NCI-H1105 treated with DMSO at 0.1 percent for 48 hours (cell line): Measurements from ENCODE around the gene TMEM94.
"Not testable (repeated sequence)": the region's sequence is repeated elsewhere in the genome, so short reads cannot be mapped to it uniquely, and the experiment has no call there.

ENCODE experiments used
- DNase-seq: peaks from one replicate; lab custom pipeline; 2025; lab: John Stamatoyannopoulos, UW

TMEM94 gene

DNA sequence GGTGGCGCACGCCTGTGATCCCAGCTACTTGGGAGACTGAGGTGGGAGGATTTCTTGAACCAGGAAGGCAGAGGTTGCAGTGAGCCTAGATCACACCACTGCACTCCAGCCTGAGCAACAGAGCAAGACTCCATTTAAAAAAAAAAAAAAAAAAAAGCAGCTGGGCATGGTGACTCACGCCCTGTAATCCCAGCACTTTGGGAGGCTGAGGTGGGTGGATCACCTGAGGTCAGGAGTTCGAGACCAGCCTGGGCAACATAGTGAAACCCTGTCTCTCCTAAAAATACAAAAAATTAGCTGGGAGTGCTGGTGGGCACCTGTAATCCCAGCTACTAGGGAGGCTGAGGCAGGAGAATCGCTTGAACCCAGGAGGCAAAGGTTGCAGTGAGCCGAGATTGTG is 10.5 kb upstream of the TMEM94 start:
- not testable (repeated sequence) for DNase-seq

- no peak for DNase-seq
Observed at GRCh38 chr17:75447951-75448856, 8.2 kb upstream of the TMEM94 start.

DNA sequence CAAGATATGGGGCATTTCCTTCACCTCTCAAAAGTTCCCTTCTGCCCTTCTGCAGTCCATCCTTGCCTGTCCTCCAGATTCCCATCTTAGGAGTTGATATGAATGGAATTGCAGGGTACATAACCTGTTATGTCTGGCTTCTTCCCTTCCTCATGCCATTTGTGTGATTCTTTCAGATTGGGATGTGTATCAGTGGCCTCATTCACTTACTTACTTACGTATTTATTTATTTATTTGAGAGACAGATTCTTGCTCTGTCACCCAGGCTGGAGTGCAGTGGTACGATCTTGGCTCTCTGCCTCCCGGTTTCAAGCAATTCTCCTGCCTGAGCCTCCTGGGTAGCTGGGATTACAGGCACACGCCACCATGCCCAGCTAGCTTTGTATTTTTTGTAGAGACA is 6.2 kb upstream of the TMEM94 start:
- DNase-seq: no peak

GRCh38 chr17:75454193-75454592 is 2.2 kb upstream of the TMEM94 start:
- no peak for DNase-seq

DNA sequence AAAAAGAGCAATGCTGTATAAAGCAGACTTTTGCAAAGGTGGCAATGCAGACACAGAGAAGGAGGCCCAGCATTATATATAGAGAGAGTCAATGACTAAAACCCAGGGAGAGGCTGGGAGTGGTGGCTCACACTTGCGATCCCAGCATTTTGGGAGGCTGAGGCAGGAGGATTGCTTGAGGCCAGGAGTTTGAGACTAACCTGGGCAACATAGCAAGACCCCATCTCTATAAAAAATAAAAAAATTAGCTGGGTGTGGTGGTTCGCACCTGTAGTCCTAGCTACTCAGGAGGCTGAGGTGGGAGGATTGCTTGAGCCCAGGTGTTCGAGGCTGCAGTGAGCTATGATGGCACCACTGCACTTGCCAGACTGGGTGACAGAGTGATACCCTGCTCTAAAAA is 1.8 kb upstream of the TMEM94 start:
- not testable (repeated sequence) for DNase-seq

GRCh38 chr17:75456039-75456416 is 407 bp upstream of the TMEM94 start:
- DNase-seq: no peak

DNA sequence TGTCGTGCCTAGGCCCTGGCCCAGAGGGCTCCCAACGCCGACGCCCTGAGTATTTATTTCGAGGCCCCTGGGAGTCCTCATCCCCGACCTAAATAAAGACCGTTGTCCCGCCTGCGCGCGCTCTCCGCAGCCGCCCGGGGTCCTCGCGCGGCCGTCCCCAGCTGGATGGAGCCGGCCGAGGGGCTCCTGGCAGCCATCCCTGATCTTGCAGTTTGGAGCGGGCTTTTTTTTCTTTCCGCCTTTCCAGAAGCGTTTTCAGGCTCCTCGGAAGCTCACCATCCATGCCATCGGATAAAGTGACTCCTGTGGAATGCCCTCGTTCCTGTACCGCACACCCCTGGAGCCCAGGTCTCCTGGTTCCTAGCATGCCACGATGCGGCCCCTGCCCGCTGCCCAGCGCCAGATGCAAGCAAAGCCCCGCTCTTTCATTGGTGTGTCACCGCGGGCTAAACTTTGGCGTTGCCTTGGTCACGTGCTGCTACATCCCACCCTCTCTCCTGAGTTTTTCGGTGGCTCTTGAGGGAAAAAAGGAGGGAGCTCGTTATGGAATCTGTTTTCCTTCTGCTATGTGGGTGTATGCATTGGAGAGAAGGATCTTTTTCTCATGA is 716 bp downstream of the TMEM94 start:
- peak; percentile 69 for DNase-seq

DNA sequence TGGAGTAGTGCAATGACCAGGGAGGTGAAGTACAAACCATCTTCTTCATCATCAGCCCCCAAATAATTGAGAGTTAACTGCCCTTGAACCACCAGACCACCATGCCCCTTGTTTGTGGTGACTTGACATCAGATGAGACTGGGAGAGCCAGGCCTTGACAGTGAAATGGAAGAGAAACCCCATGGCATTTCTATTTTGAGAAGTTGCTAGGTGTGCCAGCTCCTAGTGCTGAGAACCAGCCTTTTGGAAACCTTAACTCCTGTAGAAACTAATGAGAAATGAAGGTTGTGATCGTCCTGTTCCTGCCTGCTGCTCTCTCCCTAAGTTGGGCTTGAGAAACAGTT is 2.8 kb downstream of the TMEM94 start:
- no peak for DNase-seq

GRCh38 chr17:75459590-75460267 is 3.3 kb downstream of the TMEM94 start:
- DNase-seq: no peak

- no peak for DNase-seq
Observed at GRCh38 chr17:75460295-75460694, 3.9 kb downstream of the TMEM94 start.

- DNase-seq: no peak
Observed at GRCh38 chr17:75463603-75464002, 7.2 kb downstream of the TMEM94 start.

DNA sequence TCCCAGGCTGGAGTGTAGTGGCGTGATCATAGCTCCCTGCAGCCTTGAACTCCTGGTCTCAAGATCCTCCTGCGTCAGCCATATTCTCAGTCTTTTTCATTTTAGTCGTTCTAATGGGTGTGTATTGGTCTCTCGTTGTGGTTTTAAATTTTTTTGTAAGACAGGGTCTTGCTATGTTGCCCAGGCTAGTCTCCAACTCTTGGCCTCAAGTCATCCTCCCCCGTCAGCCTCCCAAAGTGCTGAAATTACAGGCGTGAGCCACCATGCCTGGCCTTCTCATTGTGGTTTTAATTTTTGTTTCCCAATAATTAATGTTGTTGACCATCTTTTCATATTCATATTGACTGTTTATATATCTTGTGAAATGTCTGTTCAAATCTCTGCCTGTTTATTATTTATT is 8.6 kb downstream of the TMEM94 start:
- no peak for DNase-seq

DNA sequence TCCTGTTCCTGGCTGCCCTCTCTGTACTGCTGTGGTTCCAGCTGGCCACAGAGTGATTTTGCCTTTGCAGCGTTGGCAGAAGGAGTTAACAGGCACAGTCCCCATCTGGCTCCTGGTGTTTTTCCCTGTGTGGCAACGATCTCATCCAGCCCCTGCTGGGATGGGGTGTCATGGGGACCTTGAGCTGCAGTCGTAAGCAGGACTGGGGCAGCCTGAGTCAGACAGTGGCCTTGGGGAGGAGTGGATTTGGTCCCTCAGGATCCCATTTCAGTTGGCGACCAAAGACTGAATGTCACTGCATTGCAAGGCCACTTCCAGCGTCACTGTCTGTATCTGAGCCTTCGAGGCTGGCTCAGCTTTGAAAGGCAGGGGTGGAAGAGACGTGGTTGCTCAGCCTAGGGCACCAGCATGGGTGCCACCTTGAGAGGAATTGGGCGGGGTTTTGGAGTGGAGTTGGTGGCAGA is 11.9 kb downstream of the TMEM94 start:
- DNase-seq: no peak

GRCh38 chr17:75468779-75469373 is 12.4 kb downstream of the TMEM94 start:
- no peak for DNase-seq

DNA sequence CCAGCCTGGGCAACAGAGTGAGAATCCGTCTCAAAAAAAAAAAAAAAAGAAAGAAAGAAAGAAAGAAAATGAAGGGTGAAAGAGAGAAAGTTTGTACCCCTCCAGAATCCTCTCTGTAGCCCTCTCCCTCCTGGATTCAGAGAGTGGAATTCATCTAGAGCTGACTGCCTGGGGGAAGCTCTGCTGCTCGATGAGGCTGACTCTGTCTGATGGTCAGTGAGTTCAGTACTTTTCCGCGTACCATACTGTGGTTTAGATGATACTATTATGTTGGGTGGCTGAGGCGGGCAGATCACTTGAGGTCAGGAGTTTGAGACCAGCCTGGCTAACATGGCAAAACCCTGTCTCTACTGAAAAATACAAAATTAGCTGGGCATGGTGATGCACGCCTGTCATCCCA is 14.8 kb downstream of the TMEM94 start:
- DNase-seq: no peak

- peak; percentile 80 for DNase-seq
Observed at GRCh38 chr17:75472119-75472518, 15.7 kb downstream of the TMEM94 start.

- no peak for DNase-seq
Observed at GRCh38 chr17:75473246-75473645, 16.8 kb downstream of the TMEM94 start.

- DNase-seq: no peak
Observed at GRCh38 chr17:75474736-75475135, 18.3 kb downstream of the TMEM94 start.

DNA sequence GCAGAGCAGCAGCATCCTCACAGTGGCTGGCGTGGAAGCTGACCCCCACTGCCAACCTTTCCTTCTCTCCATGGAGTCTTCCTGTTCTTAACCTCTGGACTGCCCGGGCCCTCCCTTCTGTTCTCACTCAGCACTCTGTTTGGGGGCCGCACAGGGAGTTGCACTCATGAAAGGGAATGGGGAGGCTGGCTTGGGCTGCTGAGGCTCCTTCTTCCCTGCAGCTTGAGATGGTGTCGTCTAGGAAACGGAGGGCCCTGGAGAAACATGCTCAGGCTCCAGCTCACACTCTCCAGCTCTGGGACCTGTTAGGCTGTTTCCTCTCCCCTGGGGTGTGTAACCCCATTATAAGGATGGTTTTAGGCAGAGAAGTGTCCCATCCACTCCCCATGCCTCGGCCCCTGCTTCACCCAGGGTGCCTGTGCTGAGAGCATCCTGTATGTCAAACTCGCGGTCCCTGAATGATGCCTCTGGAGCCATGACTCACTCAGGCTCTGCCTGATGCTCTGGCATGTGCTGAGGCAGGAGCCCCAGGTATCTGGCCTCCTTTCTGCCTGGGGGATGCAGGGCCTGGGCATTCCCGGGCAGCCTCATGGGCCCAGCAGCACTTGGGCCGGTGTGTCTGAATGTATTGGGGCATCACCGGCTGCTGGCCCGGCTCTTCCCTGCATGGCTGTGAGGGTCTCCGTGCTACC is 18.9 kb downstream of the TMEM94 start:
- DNase-seq: no peak

GRCh38 chr17:75475851-75476250 is 19.4 kb downstream of the TMEM94 start:
- DNase-seq: no peak

GRCh38 chr17:75476271-75476671 is 19.8 kb downstream of the TMEM94 start:
- DNase-seq: no peak
